NCI-H146 (cell line): Measurements from ENCODE around the gene TLDC2.
"Not testable (repeated sequence)": the region's sequence is repeated elsewhere in the genome, so short reads cannot be mapped to it uniquely, and the experiment has no call there.

Experiments
- DNase-seq: peaks from one replicate; lab custom pipeline; 2025; lab: John Stamatoyannopoulos, UW

The TLDC2 gene

DNA sequence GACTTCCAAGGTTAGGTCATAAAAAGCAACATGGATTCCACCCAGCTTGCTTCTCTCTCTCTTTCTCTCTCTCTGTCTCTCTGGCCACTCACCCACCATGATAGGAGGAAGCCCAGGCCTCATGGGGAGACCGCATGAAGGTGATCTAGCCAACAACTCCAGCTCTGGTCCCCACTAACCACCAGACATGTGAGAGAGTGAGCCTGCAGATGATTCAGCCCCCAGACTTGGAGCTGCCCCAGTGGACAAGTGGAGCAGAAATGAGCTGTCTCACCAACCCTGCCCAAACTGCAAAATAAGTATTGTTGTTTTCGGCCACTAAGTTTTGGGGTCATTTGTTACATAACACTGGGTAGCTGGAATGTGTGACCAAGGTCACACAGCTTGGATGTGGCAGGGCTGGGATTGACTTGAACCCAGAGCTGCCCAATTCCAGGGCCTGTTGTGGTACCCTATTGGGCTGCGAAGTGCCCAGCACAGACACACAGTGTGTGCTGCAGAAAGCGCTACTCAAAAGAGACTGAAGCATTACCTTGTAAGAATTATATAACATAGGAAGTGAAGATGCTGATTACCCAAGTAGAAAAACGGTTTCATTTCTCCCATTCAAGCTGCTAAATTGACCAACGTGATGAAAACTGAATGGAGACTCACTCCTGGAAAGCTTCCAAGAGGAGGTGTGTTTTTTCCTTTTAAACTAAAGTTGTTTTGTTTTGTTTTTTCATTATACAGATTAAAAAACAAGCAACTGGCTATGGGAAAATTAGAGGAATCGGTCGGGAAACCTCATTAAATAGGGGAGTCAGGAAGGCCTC lies 9.1 kb upstream of the TLDC2 start:
- DNase-seq = no peak

DNA sequence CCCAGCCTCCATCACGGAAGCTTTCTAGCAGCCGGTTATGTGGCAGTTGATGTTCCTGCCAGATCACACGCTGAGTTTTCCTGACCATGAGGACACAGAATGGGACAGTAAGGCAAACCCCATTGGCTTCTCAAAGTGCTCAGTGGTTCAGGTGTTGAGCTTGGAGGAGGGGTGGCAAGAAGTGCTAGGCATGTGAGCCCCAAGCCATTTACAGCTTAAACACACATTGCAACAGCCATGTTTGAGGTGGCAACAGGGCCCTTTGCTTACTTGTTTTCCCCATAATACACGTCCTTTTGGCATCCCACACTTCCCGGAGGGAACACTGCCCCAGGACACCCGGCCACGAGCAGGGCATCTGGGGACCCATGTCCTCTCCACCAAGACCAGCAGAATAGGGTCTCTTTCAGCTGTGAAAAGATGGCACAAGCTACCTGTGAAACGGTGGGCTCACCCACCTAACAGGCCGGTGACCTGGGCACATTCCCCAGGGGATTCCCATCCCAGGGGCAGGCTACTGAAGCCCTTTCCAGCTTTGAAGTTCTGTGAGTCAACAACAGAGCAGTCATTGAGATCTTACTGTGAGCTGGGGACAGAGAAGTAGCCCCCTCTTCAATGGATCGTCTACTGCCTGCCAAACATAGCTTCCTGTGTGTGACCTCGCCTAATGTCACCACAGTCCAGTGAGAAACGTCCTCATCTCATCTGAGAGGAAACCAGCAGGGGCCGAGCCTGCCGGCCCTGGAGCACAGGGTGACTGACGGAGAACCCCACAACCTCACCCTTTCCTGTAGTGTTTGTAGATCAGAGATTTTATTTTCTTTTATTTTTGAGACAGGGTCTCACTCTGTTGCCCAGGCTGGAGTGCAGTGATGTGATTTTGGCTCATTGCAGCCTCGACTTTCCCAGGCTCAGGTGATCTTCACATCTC lies 4.0 kb upstream of the TLDC2 start:
- DNase-seq = no peak

DNA sequence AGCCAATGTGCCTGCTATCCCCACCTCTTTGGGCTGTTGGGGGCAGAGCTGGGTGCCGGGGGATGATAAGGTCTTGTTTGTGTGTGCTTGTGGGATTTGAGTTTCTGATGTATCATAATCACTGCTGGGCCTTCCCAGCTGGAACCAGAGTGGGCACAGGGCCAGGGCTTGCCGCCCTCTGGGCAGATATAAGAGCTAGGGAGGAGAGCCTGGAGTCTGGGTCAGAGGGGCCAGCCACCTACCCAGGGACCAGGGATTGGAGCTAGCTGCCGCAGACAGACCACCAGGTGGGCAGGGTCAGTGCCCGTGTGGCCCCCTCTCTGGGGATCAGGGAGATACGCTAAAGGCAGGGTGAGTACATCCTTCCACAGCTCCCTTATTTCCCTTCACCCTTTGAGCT lies 3.1 kb upstream of the TLDC2 start:
- DNase-seq = peak; percentile 30

DNA sequence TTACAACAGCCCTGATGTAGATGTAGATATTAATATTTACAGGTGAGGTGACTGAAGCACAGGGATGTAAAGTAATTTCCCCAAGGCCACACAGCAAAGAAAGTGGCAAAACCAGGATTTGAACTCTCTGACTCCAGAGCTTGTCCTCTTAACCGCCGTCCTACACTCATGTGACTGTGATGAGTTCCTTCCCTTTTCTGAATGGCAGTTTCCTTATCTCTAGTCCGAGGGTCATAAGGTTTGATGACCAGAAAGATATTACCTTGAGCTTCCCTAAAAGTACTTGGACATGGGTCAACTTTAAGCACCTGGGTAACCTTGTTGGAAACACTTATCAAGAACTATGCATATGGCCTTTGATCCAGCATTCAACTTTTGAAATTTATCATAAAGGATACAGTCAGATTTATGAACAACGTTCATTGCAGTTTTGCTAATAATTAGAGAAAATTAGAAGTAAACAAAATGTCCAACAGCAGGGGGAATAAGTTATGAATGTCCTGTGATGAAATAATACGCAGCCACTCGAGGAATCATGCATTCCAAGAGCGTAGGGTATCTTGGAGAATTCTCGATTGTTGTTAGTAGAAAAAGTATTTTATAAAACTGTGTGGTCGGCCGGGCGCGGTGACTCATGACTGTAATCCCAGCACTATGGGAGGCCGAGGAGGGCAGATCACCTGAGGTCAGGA lies 2.3 kb upstream of the TLDC2 start:
- DNase-seq = no peak

DNA sequence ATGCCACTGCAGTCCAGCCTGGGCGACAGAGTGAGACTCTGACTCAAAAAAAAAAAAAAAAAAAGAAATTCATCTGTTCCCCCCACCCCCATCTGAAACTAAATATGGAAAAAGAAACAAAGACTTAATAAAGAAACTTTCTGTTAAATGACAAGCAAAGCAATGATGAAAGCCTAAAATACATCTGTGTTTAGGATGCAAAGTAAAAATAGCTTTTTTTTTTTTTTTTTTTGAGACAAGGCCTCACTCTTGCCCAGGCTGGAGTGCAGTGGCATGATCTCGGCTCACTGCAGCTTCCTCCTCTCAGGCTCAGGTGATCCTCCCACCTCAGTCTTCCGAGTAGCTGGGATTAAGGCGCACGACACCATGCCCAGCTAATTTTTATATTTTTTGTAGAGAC lies 845 bp upstream of the TLDC2 start:
- DNase-seq = not testable (repeated sequence)

DNA sequence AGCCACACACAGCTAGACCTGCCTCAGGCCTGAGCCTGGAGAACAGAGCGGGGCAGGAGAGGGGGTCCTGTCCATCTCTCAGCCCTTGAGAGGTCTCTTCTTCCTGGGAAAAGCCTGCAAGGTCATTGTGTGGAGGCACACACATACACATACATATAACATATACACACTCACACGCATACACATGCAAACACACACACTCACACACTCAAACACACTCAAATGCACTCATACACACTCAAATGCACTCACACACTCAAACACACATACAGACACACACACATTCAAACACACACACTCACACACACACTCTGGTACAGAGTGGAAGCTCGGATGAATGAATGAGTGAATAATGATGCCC lies 515 bp downstream of the TLDC2 start:
- no peak for DNase-seq

DNA sequence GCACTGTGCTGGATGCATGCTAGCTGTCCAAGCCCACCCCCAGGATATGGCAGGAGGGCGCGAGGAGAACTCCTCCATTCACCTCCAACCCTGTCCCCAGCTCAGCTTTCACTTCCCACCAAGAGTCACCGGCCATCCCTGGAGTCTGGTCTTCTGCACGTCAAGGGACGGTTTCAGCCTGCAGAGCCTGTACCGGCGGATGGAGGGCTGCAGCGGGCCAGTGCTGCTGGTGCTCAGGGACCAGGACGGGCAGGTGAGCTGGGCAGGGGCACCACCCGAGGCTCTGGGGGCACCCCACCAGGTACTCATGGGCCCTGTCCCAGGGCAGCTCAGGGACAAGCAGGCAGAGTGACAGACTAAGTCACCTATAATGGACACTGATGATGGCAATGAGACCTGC lies 3.0 kb downstream of the TLDC2 start:
- DNase-seq = no peak

DNA sequence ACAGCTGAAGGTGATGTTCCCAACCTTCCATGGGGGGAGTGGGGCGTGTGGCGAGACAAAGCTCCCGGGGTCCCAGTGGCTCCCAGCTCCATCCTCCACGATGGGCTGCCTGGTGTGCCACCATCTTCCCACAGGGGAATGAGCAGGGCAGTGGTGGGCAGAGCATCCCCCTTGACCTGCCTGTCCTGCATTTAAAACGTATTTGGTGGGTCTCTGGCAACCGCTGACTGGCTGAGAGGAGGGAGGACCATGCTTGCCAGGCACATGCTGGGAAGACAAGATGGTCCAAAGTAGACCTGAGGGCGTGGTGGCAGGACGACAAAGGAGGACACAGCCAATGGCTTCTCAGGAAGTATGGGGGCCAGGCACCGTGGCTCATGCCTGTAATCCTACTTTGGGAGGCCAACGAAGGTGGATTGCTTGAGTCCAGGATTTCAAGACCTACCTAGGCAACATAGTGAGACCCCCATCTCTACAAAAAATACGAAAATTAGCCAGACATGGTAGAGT lies 4.9 kb downstream of the TLDC2 start:
- no peak for DNase-seq

DNA sequence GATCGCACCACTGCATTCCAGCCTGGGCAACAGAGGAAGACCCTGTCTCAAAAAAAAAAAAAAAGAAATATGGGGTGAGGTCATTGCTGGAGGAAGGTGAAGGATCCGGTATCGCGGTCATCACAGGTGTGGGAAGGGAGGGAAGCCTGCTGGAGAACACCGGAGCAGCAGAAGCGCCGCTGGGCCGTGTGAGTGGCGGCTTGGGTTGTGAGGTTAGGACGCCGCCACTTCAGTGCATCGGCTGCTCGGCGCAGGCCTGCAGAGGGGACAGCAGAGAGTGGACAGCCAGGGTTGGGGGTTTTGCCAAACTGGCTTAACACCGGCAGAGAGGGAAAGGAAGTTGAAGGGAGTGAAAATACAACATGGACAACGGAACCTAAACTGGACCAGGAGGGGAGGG lies 5.4 kb downstream of the TLDC2 start:
- DNase-seq = no peak

DNA sequence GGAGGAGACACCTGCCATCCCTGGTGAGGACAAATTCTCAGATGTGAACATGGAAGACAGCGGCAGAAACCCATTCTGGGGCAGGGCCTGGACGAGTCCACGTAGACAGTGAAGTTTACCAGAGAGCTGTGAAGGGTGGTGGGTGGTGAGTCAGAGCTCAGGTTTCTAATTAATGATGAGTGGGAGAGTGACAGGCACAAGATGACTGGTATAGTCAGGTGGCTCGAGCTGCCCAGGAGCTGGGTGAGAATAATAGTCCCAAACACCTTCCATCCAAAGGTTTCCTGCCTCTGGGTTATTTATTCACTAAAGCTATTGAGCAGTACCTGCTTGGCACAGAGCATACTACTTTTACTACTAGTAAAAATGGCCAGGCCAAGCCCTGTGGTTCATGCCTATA lies 6.0 kb downstream of the TLDC2 start:
- peak; percentile 21 for DNase-seq

DNA sequence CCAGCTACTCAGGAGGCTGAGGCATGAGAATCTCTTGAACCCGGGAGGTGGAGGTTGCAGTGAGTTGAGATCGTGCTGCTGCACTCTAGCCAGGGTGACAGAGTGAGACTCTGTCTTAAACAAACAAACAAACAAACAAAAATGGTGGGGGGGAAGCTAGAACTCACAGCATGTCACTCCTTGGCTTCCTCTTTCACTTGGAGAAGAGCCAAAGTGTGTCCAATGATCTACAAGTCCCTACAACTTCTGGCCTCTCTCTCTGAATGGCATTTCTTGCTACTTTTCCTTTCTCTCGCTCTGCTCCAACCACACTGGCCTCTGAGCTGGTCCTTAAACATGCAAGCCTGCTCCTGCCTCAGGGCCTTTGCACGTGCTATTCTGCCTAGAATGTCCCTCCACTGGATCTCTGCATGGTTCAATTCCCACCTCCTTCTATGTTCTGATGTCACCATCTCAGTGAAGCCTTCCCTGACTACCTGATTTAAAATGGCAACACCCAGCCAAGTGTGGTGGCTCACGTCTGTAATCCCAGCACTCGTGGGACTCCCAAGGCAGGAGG lies 8.1 kb downstream of the TLDC2 start:
- no peak for DNase-seq

DNA sequence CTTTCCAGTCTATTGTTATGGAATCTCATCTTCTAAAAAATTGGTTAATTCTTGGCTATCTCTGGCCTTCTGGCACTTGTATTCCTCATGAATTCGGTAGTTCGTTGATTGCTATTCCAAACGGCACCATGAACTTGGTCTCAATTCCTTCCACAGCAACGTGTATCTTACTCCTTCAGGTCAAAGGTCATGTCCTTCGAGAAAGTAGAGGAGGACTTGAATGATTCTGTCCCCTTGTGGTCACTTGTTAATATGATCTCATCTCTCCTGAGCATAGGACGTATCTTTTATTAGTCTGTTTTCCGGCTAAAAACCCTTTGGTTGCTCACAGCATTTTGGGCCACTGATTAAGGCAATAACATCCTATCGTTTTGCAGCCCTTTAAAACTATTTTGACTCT lies 9.4 kb downstream of the TLDC2 start:
- no peak for DNase-seq

DNA sequence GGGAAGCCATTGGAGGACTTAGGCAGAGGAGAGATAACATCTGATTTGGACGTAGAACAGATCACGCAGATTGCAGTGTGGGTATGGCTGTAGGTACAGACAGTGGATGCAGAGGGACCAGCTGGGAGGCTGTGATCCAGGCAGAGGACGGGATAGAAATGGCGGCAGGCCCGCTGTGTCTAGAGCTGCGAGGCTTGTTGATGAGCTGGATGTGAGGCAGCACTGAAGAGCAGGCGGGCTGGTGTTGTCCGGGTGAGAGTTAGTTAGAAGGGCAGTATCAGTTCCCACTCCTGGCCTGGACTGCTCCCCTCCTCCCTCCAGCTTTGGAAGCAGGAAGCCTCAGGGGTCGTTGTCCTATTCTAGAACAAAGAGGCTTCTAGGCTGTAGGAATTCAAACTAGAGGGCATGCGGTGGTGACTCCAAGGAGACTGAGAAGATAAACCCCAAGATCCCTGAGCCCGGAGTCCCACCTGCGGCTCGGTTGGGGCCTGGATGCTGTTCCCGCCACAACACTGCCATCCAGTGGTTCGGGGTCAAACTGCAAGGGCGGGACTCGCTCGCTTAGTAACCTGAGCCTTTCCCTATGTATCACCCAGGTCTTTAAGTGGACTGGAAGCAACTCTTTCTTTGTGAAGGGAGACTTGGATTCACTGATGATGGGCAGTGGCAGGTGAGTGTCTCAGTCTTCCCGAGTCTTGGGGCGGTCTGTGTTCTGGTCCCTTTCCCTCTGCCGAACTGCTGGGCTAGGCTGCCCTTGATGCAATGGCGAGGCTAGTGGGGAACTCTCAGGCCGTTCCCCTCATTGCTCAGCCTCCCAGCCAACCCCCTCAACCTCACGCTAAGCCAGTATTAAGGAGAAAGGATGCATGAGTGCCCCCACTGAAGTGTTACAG lies 11.2 kb downstream of the TLDC2 start:
- peak; percentile 85 for DNase-seq

DNA sequence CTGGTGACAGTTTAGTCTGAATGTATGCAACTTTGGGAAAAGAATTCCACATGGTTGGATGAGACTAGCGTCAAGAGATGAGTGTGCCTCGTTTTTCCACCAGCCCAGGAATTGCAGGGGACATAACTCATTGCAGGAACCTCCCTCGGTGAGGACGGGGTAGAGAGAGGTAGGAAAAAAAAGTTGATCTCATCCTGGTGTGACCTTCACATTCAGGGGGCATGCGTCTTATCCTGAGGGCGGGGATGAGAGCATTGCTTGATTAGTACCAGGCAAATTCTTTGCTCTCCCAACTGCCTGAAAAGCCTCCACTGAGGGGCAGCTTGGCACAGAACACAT lies 11.8 kb downstream of the TLDC2 start:
- no peak for DNase-seq

DNA sequence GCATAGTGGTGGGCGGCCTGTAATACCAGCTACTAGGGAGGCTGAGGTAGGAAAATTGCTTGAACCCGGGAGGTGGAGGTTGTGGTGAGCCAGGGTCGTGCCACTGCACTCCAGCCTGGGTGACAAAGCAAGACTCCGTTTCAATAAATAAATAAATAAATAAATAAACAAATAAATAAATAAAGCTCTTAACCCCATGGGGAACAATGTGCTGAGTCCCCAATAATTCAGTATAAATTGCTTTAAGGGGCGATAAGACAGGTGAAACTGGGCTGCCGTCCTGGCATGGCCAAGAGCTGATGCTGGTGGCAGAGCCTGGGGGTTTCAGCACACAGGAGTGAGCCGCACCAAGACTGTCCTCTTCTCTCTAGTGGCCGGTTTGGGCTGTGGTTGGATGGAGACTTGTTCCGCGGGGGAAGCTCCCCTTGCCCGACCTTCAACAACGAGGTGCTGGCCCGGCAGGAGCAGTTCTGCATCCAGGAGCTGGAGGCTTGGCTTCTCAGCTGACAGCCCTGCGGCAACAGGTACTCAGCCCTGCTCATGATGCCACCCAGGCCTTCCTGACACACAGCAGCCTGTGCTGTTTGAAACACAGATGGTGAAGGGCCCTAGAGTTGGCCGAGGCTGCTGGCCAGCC lies 13.1 kb downstream of the TLDC2 start:
- no peak for DNase-seq

DNA sequence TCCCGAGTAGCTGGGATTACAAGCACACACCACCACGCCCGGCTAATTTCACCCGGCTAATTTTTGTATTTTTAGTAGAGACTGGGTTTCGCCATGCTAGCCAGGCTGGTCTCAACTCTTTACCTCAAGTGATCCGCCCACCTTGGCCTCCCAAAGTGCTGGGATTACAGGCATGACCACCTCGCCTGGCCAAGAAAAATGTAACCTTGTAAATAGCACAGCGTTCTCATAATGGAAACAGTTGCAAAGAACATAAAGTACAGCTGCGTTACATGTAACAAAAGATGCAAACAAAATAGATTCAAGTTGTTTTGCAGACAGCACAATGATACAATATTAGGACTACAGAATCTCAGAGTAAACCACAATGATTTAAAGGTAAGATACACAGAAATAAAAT lies 14.6 kb downstream of the TLDC2 start:
- no peak for DNase-seq

DNA sequence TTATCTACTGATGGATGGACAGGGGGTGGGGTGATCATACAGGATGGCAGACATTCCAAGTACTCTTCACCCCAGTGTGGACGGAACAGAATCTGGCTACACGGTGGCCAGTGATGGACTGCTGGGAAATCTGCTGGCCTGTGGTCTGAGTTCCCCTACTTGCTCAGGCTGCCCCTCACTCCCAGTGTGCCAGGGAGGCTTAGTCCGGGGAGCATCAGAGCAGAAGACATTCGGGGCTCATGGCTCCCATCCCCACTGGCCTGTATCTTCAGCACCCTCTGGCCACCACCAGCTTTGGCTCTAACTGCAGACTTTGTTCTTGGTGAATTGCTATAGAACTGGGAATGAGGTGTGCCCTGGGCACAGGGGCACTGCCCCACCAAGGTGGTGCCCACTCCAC lies 15.3 kb downstream of the TLDC2 start:
- DNase-seq = no peak

DNA sequence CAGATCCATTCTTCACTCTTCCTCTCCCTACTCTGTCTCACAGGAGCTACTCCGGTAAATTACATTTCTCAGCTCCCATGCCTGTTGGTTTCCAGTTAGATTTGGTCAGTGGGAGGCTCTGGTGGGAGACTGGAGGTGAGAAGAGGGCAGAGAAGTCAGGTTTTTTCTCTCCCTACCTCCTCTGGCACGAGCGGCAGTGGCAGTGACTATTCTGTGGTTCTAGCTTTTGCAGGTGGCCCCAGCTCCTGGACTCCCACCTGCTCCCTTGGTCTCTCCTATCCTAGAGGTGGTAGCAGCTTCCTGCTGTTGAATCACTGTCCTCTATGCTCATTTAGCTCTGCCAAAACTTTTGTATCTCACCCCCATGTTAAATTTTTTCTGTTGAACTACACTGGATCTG lies 17.9 kb downstream of the TLDC2 start:
- DNase-seq = no peak

DNA sequence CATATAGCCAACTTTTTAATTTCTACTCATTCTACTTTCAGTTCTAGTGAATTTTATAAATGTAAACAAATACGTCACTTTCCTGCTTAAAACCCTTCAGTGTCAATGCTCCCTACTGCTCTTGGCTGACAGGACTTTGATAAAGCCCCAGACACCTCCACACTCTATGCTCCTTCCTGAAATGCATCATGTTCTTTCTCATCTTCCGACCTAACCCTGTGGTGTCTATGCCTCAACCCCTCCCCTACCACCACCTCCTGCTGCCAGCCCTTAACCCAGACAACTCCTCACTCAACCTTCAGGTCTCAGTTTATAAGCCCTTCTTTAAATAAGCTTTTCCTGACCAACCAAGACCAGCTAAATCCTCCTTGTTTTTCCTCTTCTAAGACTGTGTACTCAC lies 19.1 kb downstream of the TLDC2 start:
- DNase-seq = no peak

DNA sequence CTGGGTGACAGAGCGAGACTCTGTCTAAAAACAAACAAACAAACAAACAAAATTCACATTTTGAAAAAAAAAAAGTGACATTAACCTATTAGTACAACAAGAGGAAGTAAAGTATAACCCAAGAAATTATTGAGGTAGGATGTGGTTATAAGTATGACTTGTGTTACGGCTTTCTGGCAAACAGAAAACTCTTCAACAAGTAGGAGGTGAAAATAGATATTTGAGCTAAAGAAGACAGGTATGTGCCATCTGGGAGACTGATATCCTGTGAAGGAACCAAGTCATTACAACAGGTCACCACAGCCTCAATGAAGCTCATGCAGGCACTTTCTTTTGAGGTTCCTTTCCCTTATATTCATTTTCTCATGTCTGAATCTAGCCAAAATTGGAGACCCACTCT lies 28.8 kb downstream of the TLDC2 start:
- no peak for DNase-seq

DNA sequence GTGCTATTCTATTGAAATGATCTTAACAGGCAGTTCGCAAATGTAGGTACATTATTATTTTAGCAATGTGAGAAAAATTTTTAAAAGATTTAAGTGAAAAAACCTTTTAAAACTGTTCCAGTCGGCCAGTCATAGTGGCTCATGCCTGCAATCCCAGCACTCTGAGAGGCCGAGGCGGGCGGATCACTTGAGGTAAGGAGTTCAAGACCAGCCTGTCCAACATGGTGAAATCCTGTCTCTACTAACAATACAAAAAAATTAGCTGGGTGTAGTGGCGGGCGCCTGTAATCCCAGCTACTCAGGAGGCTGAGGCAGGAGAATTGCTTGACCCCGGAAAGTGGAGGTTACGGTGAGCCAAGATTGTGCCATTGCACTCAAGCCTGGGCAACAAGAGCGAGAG lies 29.6 kb downstream of the TLDC2 start:
- not testable (repeated sequence) for DNase-seq
